Right renal cortex interstitium (tissue), 3 donors: ENCODE measurements around the gene TTC33. TPM values are rescaled to one million over a fixed set of nuclear protein-coding genes. Genes with fewer than 3 reads are reported as not detected.
"Not testable (repeated sequence)": the region's sequence is repeated elsewhere in the genome, so short reads cannot be mapped to it uniquely, and the experiment has no call there.

Experiments
- DNase-seq, 3 donors: peaks; one replicate each; pipeline ENCODE4 v3.0.0-alpha.2; 2013; ENCODE audit warnings: low read depth in 3 of 3, low spot score in 2 of 3
- polyA plus RNA-seq, 3 donors: library from polyadenylated mRNA; unstranded; fragments of 120-200 nt; gene quantifications; one replicate each; pipeline ENCODE4 v1.2.1, GENCODE V29; 2013; ENCODE audit not compliant: insufficient read length in 3 of 3

TTC33 gene
- polyA plus RNA-seq, 3 donors, result 40.4 to 44.8 (median 44.1) TPM

DNA sequence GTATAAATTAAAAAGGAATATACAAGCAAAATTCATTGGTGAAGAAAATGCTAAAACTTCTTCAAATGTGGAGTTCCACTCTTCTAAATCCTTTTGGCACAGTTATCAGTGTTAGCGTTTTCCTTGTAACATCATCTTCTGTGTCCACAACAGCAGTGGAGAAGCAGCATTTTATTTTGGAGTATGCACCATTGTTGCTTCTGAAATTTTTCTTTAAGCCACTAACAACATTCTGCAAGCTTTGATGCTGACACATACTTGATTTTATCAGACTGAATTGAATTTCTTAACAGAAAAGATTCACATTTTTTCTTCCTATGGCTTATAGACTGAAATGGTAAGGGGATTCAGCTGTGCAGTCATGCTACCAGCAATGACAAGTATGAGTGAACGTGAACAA, 136.8 kb downstream of the TTC33 start:
- DNase-seq, result no peak

DNA sequence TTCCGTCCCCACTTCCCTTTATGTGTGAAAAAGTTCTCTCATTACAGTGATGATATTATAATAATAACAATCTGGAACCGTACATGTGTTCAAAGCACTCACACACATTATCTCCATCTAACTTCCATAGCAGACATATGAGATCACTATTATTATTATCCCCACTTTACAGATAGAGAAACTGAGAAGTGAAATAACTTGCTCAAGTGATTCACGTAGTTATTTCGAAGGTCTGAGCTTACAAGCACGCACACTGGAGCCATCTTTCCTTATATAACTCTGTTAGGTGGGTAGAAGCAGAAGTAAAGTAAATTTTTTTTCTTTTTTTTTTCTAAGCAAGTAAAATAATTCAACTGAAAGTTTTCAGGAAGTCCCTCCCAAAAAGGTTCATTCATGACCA, 139.0 kb downstream of the TTC33 start:
- no peak for DNase-seq

DNA sequence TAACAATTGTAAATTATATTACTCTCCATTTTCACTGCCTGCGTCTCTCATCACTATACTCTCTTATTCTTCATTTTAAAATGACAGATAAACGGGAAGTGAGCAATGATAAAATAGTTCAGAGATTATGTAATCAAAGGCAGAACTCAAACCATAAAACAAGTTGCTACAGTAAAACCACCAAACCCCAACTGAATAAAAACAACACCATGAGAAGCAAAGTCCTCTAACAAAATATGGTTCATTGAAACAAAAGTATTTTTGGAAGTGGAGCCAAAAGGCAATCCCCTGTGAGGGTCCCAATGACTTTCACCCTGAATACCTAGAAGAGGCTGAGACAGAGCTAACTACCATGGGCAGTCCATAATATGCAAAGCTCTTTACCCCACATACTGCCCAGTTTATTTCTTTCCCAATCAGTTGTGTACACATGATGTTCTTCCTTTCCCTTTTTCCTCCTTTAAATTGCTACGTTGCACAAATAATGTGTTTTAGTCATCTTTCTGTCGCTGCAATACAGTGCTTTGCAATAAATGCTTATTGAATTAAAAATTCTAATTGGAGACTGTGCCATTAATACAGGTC, 140.1 kb downstream of the TTC33 start:
- no peak for DNase-seq

DNA sequence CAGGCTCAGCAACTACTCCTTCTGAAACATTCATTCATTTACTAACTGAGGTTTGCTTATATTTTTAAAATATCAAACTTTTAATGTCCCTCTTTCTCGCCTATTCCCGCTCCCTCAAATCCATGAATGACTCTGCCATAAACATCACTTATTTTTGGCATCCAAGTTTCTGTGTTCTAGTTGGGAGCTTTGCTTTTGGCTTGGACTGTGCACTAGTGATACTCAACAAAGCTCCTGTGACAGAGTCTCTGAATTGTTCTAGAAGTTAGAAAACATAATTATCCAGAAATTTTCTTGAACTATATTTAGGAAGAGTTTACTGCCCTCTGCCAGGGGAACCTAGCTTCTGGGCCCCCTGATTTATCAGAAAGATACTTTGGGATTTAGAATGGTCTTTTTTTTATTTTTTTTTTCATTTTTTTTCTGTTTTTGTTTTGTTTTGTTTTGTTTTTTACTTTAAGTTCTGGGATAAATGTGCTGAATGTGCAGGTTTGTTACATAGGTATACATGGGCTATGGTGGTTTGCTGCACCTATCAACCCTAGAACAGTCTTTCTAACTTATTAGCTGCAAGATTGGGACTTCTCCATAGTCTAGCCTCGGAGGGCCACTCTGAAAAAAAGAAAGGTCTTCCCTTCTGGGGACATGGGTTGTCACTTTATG, 140.7 kb downstream of the TTC33 start:
- no peak for DNase-seq

DNA sequence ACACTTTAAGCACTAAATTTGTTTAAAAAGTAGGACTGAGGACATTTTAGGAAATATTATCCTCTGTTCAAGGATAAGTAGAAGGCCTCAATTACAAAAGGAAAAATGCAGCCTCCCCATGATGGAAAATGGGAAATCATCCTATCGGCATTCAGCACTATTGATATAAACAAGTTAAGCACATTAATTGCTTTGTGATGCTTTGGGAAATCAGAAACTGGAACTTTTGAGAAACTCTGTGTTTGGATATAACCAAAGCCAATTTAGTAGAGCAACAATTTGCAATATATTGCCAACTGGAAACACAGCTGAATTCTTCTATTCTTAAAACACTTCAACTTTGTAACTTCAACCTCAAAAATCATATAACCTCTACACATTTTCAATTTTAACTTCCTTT, 141.3 kb downstream of the TTC33 start:
- no peak for DNase-seq

DNA sequence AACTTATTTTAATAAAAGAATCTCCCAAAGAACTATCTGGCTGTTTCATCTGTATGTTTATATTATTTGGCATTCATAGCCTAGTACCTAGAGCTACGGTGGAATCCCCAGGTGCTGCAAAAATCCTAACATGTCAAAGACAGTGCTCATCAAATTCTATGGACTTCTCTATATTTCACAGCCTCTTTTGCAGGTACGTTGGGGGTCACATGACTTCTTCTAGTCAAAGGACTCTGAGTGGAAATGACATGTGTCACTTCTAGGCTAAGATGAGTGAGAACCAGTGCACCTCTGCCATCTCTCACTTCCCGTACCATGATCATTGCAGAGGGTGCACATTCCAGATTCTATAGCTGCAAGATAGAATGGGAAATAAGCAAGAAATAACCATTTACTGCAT, 148.6 kb downstream of the TTC33 start:
- DNase-seq, result no peak

DNA sequence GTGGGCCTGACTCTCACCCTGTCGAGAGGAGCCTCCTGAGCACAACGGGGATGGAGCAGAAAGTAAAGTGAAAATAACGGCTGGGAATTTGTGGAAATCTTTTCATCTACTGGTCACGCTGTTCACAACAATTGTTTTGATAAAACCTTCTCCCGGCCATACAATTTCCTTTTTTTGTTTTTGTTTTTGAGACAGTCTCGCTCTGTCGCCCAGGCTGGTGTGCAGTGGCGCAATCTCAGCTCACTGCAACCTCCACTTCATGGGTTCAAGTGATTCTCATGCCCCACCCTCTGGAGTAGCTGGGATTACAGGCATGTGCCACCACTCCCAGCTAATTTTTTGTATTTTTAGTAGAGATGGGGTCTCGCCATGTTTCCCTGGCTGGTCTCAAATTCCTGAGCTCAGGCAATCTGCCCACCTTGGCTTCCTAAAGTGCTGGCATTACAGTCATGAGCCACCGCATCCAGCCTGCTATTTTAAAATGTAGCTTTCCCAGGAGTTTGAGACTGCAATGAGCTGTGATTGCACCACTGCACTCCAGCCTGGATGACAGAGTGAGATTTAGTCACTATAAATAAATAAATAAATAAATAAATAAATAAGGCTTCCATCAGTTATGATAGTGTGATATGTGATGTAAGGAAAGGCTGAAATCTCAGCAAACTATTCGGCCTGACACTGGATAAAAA, 149.5 kb downstream of the TTC33 start:
- DNase-seq, result no peak

DNA sequence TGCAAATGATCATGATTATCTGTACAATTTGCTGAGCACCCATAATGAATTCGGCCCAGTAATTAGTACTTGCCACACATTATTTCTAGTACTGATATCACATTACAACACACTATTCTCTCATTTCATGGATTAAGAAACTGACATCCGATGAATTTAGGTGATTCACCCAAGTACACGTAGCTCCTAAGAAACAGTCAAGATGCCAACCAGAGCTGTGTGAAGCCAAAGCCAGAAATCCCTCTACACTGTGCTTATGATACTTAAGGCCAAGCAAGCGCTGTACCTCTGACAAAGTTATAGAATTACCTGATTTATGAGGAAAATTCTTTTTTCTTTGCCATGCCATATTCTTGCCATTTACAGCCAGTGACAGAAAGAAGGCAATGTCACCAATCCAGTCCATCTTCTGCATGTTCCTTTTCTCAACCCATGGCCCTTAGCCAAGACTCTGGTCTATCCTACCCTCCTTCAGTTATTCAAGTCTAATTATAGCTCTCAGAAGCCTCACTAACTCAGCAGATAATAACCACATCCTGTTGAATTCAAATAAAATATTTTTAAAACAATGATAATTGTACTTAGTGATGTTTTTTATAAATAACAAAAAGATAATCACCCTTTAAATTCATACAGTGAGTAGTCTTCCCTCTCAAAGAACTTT, 150.3 kb downstream of the TTC33 start:
- no peak for DNase-seq

DNA sequence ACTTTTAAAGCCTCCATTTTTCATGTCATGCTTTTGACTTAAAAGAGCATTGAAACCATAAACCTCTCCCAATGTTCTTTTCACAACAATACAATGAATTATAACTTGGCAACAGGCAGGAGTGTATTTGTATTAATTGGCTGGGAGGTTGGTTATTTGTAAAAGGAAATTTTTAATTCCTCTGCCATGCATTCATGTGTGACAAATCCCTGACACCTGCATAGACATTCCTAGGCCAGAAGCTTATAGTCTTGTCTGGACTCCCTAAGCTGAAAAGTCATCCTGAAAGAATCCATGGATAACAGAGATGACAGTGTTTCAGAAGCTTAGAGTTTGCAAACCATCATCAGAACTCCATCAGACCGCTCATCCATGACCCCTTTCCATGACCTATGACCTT, 152.4 kb downstream of the TTC33 start:
- DNase-seq, result no peak

DNA sequence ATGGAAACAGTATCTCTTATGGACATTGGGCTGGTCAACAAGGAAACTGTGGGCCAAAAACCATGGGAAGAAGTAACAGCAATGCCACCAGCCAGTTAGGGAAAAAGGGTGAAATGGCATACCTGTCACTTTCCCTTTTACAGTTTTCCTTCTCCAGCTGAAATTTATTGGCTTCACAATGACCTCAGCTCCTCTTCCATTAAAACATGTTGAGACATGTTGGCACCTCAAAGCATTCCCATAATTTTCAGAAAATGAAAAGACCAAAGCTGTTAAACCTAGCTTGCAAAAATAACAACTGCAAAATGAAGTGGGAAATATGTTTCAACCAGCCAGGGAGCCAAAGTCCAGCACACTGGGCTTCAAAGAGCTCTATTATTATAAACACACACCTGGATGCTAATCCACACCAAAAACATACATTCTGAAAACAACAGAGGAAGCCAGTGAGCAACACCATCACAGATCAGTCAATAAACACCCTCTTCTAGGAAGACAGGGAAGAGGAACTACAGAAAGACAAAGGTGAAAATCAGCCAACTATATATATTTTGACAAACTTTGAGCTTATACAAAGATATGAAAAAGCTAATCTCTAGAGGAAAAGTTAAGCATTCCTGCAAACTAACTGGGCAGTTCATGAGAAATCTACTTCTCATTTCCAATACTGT, 154.4 kb downstream of the TTC33 start:
- no peak for DNase-seq

DNA sequence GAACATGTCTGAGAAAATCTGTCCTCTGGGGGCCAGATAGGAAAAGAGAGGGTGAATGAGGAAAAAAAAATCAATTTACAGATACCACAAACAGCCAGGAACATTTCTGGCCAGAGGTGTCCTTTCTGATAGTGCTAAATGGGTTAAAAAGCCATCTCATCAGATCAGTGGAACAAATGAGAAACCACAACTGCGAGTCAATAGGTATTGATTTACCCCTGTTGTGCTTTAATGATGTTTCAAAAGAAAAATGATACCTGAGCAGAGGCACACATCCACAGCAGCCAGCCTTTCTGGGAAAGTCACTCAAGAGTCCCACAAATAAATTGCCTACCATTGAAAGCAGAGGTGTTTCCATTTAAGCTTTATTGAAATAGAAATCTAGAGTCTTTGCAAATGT, 155.4 kb downstream of the TTC33 start:
- DNase-seq, result no peak

DNA sequence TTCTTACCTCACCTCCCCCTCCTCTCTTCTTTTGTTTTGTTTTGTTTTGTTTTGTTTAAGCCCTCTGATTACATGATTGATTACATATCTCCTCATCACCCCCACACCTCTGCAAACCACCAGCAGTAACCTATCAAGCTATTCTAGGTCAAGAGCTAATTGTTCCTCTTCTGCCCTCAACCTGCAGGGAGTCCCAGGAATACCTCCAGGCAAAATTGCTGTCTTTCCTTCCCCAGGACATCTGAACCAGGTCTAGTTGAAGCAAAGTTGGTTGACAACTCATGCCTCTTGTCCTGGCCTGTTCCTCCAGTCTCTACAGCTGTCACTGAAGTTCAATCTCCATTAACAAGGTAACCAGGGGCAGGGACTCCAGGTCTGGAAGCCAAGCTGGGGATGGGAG, 156.1 kb downstream of the TTC33 start:
- no peak for DNase-seq

DNA sequence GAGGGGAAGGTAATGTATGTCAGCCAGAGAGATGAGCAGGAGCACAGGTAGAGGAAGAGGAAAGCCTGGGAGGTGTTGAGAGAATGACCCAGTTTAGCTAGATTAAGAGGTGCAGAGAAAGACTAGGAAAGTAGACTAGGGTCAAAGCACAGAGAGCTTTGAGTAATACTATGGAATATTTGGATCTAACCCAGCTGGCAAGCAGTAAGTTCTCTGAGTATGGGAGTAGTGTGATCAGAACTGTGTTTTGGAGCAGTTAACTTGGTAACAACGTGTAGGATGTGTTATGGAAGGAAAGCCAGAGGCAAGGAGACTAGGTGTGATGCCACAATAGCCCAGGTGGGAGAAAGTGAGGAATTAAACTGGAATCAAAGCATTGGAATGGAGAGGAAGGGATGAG, 160.9 kb downstream of the TTC33 start:
- no peak for DNase-seq

DNA sequence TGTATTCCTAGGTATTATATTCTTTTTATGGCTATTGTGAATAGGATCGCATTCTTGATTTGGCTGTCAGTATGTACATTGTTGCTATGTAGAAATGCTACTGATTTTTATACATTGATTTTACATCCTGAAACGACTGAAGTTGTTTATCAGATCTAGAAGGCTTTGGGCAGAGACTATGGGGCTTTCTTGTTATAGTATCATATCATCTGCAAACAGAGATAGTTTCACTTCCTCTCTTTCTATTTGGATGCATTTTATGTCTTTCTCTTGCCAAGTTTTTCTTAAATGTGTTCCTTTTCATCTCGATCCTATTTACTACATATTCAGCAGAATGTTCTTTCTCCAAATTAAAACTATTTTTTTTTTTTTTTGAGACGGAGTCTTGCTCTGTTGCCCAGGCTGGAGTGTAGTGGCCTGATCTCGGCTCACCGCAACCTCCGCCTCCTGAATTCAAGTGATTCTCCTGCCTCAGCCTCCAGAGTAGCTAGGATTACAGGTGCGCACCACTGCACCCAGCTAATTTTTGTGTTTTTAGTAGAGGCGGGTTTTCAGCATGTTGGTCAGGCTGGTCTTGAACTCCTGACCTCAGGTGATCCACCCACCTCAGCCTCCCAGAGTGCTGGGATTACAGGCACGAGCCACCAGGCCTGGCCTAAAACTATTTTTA, 163.9 kb downstream of the TTC33 start:
- DNase-seq, result not testable (repeated sequence)

DNA sequence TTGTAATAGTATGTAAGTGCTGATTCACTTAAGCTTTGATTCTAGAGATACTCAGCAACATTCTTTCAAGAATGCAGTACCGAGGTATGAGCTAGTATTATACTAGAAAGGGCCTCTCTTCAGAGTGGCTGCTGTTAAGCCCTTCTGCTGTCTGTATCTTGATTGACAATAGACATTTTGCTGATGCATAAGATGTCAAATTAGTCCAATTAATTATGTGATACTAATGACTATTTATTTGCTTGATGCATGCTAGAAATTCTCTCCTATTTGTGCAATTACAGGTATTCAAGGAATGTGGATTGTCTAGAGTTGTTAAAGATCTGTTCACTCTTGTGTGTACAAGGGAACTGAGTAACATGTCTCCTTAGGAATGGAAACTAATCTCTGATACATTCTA, 168.4 kb downstream of the TTC33 start:
- DNase-seq, result no peak

DNA sequence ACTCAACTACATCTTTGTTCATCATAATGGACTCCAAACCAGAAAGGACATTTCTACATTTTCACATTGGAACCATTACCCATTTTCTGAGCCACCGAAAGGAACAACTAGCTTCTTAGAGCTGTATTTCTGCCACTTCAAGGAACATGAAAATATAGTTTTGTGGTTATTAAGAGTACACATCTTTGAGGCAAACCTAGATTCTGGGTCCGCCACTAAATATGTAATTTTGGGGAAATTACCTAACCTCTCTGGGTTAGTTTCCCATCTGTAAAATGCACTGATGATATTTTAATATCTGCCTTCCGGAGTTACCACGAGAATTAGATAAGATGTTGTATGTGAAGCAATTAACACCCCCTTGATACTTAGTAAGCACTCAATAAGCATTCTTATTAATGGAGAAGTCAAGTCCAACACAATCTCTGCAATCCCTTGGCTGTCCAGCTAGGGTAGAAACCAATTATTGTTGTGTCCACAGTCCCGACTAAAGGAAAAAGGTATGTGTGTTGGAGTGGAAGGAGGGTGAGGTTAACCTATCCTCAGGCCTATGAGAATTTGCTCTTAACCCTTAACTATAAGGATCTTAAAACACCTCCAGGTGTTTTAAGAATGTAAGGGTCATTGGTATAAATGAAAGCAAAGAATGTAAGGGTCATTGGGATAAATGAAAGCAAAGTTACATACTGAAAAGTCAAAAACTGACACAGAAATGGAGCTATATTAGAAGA, 170.1 kb downstream of the TTC33 start:
- DNase-seq, result no peak

DNA sequence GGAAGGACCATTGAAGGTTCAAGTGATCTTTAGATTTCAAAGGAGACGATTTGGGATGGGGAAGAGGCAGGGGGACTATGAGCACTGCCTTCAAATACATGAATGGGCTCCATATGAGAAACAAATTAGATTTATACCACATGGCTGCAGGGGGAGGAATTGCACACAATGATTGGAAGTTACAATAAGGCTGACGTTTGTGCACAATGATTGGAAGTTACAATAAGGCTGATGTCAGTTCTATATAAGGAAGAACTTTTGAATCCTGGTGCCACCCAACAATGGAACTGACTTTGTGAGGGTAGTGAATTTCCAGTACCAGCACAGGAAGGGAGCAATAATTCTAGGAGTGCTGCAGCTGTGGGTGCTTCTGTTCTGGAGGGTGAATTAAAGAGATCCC, 171.7 kb downstream of the TTC33 start:
- DNase-seq, result no peak

DNA sequence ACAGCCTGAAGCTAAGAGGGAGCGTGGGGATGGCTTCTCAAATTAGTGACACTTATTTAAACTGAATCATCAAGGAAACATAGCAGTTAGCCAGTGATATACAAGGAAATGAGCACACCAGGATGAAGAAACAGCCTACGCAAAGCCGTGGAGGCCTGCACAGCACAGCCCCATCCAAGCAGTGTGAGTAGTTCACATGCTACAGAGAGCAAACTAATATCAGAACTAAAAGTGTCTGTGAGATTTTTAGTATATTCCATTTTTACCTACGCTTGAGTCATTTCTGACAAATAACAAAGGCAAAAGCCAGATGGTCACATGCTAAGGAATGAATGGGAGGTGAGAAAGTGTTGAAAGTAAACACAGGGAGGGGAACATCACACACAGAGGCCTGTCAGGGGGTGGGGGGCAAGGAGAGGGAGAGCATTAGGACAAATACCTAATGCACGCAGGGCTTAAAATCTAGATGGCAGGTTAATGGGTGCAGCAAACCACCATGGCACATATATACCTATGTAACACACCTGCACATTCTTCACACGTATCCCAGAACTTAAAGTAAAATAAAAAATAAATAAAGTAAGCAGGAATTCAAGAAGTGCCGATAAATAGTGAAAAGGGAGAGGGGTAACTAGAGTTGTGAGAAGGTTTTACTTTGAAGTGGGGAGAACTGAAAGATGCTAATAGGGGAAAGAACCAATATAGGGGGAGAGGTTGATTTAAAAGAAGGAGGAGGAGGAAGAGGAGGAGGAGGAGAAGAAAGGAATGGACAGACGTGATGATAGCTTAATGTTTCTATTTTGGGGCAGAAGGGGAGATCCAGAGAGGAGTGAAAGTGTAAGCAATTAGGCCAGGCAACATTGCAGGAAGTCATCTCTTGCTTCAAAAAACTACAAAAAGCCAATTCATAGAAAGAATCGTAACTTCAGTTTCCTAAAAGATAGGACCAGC, 177.0 kb downstream of the TTC33 start:
- DNase-seq, result no peak

DNA sequence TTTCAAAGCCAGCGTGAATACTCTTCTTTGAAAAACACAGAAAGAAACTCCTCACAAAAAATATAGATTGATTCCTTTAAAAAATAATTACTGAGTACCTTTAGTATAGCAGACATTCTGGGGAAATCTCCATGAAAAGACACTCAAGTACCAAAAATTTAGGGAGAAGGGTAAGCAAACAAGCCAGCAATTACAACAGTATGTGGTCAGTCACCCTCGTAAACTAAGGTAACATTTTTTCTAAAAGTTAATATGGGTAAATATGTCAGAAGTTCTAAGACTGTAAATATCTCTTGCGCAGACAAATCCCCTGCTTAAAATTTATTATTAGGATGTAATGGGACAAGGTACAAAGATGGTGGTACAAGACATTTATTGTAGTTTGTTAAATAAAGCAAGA, 178.0 kb downstream of the TTC33 start:
- no peak for DNase-seq
